Activated CD4-positive, alpha-beta T cell treated with anti-CD3 and anti-CD28 coated beads for 24 hours (primary cell): ENCODE data around the gene MCM3AP.

Source experiments
- DNase-seq, 2 donors: peaks; one replicate each; pipeline ENCODE4 v3.0.0-alpha.2; 2020; ENCODE audit warnings: low read depth in 2 of 2

Gene MCM3AP

GRCh38 chr21:46187261-46187660 lies 98.2 kb downstream of the MCM3AP start:
- no peak for DNase-seq

DNA sequence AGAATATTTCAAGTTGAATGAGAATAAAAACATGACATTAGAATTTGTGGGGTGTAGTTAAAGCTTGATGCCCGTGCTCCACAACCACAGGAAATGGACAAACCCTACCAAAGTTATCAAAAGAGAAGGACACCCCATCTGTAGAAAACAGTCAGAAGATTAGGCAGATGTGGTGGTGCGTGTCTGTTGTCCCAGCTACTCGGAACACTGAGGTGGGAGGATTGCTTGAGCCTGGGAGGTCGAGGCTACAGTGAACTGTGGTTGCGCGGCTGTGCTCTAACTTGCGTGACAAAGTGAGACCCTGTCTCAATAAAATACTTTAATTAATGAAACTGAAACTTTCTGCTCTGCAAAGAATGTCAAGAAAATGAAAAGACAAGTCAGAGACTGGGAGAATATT lies 99.7 kb downstream of the MCM3AP start:
- DNase-seq, result no peak
